ENCODE measurements around the gene RXRB. TPM values are rescaled to one million over a fixed set of nuclear protein-coding genes. Genes with fewer than 3 reads are reported as not detected.

Gene RXRB
- total and polyA plus RNA-seq, 2 donors (not counting 3 experiments of a cell fraction or from before 2014, with no cell fraction given): 43.4 to 44.4 TPM

GRCh38 chr6:33160728-33161344 is 39.6 kb downstream of the RXRB start:
- DNase-seq (ENCODE audit: low read depth, low spot score): peak; percentile 5
- ChIA-PET CTCF (interaction anchor here (0.7 to 6.6 kb wide), 14 partner anchors 10 to 87 kb away, joined by 3 to 99 read pairs (median 4); no protein-coding TSS in a partner anchor), POLR2A (interaction anchor here (0.6 kb wide), 1 partner anchor 285 kb away, joined by 6 read pairs; no protein-coding TSS in a partner anchor)
- no peaks in the 10 kb centered on the region for H3K79me2 ChIP-seq (ENCODE audit: control insufficient read depth, insufficient read depth, low read length)
- intact Hi-C loops (cut with micrococcal nuclease): loop anchor here (1.0 kb wide), 2 partner anchors 36 to 87 kb away; no protein-coding TSS in a partner anchor
- BruUV-seq (replicated peaks): no TSS peak
- no peaks in the 10 kb centered on the region for H3K4me1 ChIP-seq (ENCODE audit: control insufficient read depth, extremely low read depth, insufficient read depth, low read length)
- no peak overlapping the region for H3K27ac ChIP-seq (ENCODE audit: insufficient read depth, low read depth, low read length)
- H4K20me1 ChIP-seq (replicated peaks; ENCODE audit: control insufficient read depth, extremely low read depth, insufficient read depth, low read length): no peaks in the 10 kb centered on the region
- no peaks in the 10 kb centered on the region for H3K9me1 ChIP-seq (replicated peaks; ENCODE audit: control insufficient read depth, extremely low read depth, insufficient read depth, low read length)
- no peak for FAIRE-seq
- H3K4me3 ChIP-seq (replicated peaks in 1 of 3; ENCODE audit: insufficient read depth in 1 of 3, low read depth in 1 of 3, low read length in 3 of 3): no peak overlapping the region
- TF ChIP-seq JUN (IDR thresholded peaks at IDR 0.05; ENCODE audit: borderline replicate concordance, insufficient read depth, insufficient read length, low read depth): no peak
- TF ChIP-seq EZH2 (IDR thresholded peaks at IDR 0.05; ENCODE audit: borderline replicate concordance, low read depth, low read length, severe bottlenecking): no peak
- no peak for TF ChIP-seq MYC (IDR thresholded peaks at IDR 0.05; ENCODE audit: low read depth, low read length)
- no peak for TF ChIP-seq POLR2A (IDR thresholded peaks at IDR 0.05; ENCODE audit: low read depth, low read length)
- TF ChIP-seq GATA2 (IDR thresholded peaks at IDR 0.05; ENCODE audit: insufficient read depth, insufficient read length, low read depth, low read length): no peak
- TF ChIP-seq, protein P1, sequence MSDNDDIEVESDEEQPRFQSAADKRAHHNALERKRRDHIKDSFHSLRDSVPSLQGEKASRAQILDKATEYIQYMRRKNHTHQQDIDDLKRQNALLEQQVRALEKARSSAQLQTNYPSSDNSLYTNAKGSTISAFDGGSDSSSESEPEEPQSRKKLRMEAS (IDR thresholded peaks at IDR 0.05; ENCODE audit: insufficient read depth, insufficient read length): no peak
- TF ChIP-seq, protein P2, sequence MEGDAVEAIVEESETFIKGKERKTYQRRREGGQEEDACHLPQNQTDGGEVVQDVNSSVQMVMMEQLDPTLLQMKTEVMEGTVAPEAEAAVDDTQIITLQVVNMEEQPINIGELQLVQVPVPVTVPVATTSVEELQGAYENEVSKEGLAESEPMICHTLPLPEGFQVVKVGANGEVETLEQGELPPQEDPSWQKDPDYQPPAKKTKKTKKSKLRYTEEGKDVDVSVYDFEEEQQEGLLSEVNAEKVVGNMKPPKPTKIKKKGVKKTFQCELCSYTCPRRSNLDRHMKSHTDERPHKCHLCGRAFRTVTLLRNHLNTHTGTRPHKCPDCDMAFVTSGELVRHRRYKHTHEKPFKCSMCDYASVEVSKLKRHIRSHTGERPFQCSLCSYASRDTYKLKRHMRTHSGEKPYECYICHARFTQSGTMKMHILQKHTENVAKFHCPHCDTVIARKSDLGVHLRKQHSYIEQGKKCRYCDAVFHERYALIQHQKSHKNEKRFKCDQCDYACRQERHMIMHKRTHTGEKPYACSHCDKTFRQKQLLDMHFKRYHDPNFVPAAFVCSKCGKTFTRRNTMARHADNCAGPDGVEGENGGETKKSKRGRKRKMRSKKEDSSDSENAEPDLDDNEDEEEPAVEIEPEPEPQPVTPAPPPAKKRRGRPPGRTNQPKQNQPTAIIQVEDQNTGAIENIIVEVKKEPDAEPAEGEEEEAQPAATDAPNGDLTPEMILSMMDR (IDR thresholded peaks at IDR 0.05; ENCODE audit: extremely low read depth in 1 of 2, insufficient read depth in 1 of 2, low read depth in 1 of 2, low read length in 2 of 2): no peak
- TF ChIP-seq FOS (IDR thresholded peaks at IDR 0.05; ENCODE audit: borderline replicate concordance, insufficient read depth, low read length): no peak
- TF ChIP-seq POLR2AphosphoS5 (IDR thresholded peaks at IDR 0.05; ENCODE audit: insufficient read depth, low read depth, low read length): no peak
- H2AFZ ChIP-seq (ENCODE audit: low read depth, low read length): peak overlapping the region; percentile 60
- H3K4me2 ChIP-seq (ENCODE audit: insufficient read depth, low read length): no peak overlapping the region
- no peaks in the 10 kb centered on the region for H3K9me3 ChIP-seq (replicated peaks; ENCODE audit: control insufficient read depth, insufficient read depth, low read length)
- no peaks in the 10 kb centered on the region for H3K27me3 ChIP-seq (ENCODE audit: control insufficient read depth in 2 of 2, insufficient read depth in 2 of 2, low read length in 2 of 2)
- no peaks in the 10 kb centered on the region for H3K36me3 ChIP-seq (ENCODE audit: control insufficient read depth in 2 of 2, extremely low read depth in 1 of 2, insufficient read depth in 2 of 2, low read length in 2 of 2)
- dilution Hi-C loops (cut with MboI; ENCODE audit: extremely low pct_ligation_motif_present, low sequenced_read_pairs): no loop called here
- H3K9ac ChIP-seq (replicated peaks; ENCODE audit: extremely low read depth, insufficient read depth, low read length): no peak overlapping the region
